SK-N-SH treated with all-trans-retinoic acid at 6 μM for 48 hours (cell line): ENCODE results near the gene FBXO42.

Experiments used
- ARNTL ChIP-seq: fragments of 450-650 bp; formaldehyde crosslinking; IDR thresholded peaks from 2 replicates; pipeline ENCODE4 v1.5.0; 2020; ENCODE audit warnings: low read depth, mild to moderate bottlenecking, moderate library complexity, borderline replicate concordance
- CSDC2 ChIP-seq: fragments of 250-450 bp; sonication (Bioruptor Pico); IDR thresholded peaks from 2 replicates; pipeline ENCODE4 v1.5.0; 2020; ENCODE audit warnings: mild to moderate bottlenecking, moderate library complexity
- ESRRG ChIP-seq: fragments of 250-450 bp; sonication (Bioruptor Pico); IDR thresholded peaks from 2 replicates; pipeline ENCODE4 v1.6.1; 2021; ENCODE audit warnings: mild to moderate bottlenecking
- ISL1 ChIP-seq: fragments of 250-450 bp; sonication (Bioruptor Pico); IDR thresholded peaks from 2 replicates; pipeline ENCODE4 v2.1.2; 2022; ENCODE audit warnings: mild to moderate bottlenecking, moderate library complexity
- PPARA ChIP-seq: fragments of 250-450 bp; sonication (Bioruptor Pico); IDR thresholded peaks from 2 replicates; pipeline ENCODE4 v1.5.0; 2020; ENCODE audit warnings: mild to moderate bottlenecking, borderline replicate concordance
- RARB ChIP-seq: fragments of 250-450 bp; sonication (Bioruptor Pico); IDR thresholded peaks from 2 replicates; pipeline ENCODE4 v1.8.0; 2021; ENCODE audit warnings: mild to moderate bottlenecking, moderate library complexity
- TCF4 ChIP-seq: fragments of 250-450 bp; sonication (Bioruptor Pico); IDR thresholded peaks from 2 replicates; pipeline ENCODE4 v1.8.0; 2021; ENCODE audit warnings: mild to moderate bottlenecking, moderate library complexity, borderline replicate concordance
- ZFP3 ChIP-seq: fragments of 250-450 bp; sonication (Bioruptor Pico); IDR thresholded peaks from 2 replicates; pipeline ENCODE4 v1.5.0; 2020; ENCODE audit warnings: mild to moderate bottlenecking, moderate library complexity
- ZNF565 ChIP-seq: fragments of 450-650 bp; formaldehyde crosslinking; conservative IDR thresholded peaks from 2 replicates; pipeline ENCODE4 v1.5.0; 2020; ENCODE audit warnings: low read depth, mild to moderate bottlenecking, moderate library complexity
- ZNF70 ChIP-seq: fragments of 450-650 bp; formaldehyde crosslinking; IDR thresholded peaks from 2 replicates; pipeline ENCODE4 v1.5.0; 2020; ENCODE audit warnings: mild to moderate bottlenecking, moderate library complexity
- TF ChIP-seq, protein P1 (sequence below): fragments of 250-450 bp; sonication (Bioruptor Pico); IDR thresholded peaks from 2 replicates; pipeline ENCODE4 v1.5.0; 2020; ENCODE audit warnings: mild to moderate bottlenecking, moderate library complexity
- TF ChIP-seq, protein P2 (sequence below): fragments of 250-450 bp; sonication (Bioruptor Pico); IDR thresholded peaks from 2 replicates; pipeline ENCODE4 v1.5.1; 2020; ENCODE audit warnings: low read depth, mild to moderate bottlenecking, moderate library complexity
- TF ChIP-seq, protein P3 (sequence below): fragments of 250-450 bp; sonication (Bioruptor Pico); IDR thresholded peaks from 2 replicates; pipeline ENCODE4 v1.8.0; 2021; ENCODE audit warnings: low read depth, mild to moderate bottlenecking, moderate library complexity, borderline replicate concordance
- TF ChIP-seq, protein P4 (sequence below): fragments of 250-450 bp; sonication (Bioruptor Pico); IDR thresholded peaks from 2 replicates; pipeline ENCODE4 v1.8.0; 2020; ENCODE audit warnings: mild to moderate bottlenecking, moderate library complexity, borderline replicate concordance

DNA sequence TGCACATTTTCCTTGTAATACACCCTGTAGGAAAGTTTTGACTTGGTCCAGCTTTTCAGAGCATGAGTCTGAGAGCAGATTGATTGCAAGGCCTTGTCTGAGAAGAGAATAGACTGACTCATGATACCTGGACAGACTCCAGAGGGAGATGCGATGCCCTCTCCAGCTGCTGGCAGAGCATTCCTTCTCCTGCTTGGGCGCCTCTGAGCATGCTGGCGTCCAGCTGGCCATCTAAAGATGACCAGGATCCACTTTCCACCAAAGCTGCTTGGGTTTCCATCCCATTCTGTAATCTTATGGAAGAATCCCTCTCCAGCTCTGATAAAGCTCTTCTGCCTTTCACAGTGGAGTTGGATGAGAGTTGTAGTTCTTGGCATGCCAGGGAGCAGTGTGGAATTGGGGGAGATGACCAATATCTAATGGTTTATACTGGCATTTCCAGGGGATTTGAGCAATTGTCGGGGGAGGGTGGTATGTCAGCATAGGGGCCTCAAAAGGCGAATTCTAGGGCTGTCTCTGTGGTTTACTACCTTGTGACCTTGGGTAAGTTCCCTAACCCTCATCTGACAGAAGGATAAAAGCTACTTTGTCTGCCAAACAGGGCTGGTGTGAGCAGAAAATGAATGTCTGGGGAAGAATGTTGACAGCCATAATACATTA lies 34.3 kb upstream of the FBXO42 start:
- no peak for TF ChIP-seq PPARA (CRISPR knock-in tag)
- no peak for TF ChIP-seq ZNF565
- no peak for TF ChIP-seq CSDC2 (CRISPR knock-in tag)
- no peak for TF ChIP-seq ESRRG (CRISPR knock-in tag)
- TF ChIP-seq, protein P1, sequence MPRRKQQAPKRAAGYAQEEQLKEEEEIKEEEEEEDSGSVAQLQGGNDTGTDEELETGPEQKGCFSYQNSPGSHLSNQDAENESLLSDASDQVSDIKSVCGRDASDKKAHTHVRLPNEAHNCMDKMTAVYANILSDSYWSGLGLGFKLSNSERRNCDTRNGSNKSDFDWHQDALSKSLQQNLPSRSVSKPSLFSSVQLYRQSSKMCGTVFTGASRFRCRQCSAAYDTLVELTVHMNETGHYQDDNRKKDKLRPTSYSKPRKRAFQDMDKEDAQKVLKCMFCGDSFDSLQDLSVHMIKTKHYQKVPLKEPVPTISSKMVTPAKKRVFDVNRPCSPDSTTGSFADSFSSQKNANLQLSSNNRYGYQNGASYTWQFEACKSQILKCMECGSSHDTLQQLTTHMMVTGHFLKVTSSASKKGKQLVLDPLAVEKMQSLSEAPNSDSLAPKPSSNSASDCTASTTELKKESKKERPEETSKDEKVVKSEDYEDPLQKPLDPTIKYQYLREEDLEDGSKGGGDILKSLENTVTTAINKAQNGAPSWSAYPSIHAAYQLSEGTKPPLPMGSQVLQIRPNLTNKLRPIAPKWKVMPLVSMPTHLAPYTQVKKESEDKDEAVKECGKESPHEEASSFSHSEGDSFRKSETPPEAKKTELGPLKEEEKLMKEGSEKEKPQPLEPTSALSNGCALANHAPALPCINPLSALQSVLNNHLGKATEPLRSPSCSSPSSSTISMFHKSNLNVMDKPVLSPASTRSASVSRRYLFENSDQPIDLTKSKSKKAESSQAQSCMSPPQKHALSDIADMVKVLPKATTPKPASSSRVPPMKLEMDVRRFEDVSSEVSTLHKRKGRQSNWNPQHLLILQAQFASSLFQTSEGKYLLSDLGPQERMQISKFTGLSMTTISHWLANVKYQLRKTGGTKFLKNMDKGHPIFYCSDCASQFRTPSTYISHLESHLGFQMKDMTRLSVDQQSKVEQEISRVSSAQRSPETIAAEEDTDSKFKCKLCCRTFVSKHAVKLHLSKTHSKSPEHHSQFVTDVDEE (CRISPR knock-in tag), result no peak
- TF ChIP-seq, protein P2, sequence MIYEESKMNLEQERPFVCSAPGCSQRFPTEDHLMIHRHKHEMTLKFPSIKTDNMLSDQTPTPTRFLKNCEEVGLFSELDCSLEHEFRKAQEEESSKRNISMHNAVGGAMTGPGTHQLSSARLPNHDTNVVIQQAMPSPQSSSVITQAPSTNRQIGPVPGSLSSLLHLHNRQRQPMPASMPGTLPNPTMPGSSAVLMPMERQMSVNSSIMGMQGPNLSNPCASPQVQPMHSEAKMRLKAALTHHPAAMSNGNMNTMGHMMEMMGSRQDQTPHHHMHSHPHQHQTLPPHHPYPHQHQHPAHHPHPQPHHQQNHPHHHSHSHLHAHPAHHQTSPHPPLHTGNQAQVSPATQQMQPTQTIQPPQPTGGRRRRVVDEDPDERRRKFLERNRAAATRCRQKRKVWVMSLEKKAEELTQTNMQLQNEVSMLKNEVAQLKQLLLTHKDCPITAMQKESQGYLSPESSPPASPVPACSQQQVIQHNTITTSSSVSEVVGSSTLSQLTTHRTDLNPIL (CRISPR knock-in tag), result no peak
- no peak for TF ChIP-seq ZFP3
- TF ChIP-seq, protein P3, sequence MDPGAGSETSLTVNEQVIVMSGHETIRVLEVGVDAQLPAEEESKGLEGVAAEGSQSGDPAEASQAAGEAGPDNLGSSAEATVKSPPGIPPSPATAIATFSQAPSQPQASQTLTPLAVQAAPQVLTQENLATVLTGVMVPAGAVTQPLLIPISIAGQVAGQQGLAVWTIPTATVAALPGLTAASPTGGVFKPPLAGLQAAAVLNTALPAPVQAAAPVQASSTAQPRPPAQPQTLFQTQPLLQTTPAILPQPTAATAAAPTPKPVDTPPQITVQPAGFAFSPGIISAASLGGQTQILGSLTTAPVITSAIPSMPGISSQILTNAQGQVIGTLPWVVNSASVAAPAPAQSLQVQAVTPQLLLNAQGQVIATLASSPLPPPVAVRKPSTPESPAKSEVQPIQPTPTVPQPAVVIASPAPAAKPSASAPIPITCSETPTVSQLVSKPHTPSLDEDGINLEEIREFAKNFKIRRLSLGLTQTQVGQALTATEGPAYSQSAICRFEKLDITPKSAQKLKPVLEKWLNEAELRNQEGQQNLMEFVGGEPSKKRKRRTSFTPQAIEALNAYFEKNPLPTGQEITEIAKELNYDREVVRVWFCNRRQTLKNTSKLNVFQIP (CRISPR knock-in tag), result no peak
- no peak for TF ChIP-seq RARB (CRISPR knock-in tag)
- no peak for TF ChIP-seq ARNTL (CRISPR knock-in tag)
- no peak for TF ChIP-seq ISL1
- TF ChIP-seq, protein P4, sequence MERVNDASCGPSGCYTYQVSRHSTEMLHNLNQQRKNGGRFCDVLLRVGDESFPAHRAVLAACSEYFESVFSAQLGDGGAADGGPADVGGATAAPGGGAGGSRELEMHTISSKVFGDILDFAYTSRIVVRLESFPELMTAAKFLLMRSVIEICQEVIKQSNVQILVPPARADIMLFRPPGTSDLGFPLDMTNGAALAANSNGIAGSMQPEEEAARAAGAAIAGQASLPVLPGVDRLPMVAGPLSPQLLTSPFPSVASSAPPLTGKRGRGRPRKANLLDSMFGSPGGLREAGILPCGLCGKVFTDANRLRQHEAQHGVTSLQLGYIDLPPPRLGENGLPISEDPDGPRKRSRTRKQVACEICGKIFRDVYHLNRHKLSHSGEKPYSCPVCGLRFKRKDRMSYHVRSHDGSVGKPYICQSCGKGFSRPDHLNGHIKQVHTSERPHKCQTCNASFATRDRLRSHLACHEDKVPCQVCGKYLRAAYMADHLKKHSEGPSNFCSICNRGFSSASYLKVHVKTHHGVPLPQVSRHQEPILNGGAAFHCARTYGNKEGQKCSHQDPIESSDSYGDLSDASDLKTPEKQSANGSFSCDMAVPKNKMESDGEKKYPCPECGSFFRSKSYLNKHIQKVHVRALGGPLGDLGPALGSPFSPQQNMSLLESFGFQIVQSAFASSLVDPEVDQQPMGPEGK, result no peak
- TF ChIP-seq ZNF70 (CRISPR knock-in tag), result no peak
- TF ChIP-seq TCF4 (CRISPR knock-in tag), result no peak
